CD4-positive, alpha-beta T cell treated with Interleukin-1 beta for 1 hour (primary cell): ENCODE measurements around the gene ZNF672.
"Not testable (repeated sequence)": the region's sequence is repeated elsewhere in the genome, so short reads cannot be mapped to it uniquely, and the experiment has no call there.

Experiments used
- DNase-seq, 2 donors: peaks; one replicate each; pipeline ENCODE4 v3.0.0-alpha.2; 2020 to 2022

Gene ZNF672

GRCh38 chr1:248813546-248813945 is 24.5 kb upstream of the ZNF672 start:
- DNase-seq, result no peak

DNA sequence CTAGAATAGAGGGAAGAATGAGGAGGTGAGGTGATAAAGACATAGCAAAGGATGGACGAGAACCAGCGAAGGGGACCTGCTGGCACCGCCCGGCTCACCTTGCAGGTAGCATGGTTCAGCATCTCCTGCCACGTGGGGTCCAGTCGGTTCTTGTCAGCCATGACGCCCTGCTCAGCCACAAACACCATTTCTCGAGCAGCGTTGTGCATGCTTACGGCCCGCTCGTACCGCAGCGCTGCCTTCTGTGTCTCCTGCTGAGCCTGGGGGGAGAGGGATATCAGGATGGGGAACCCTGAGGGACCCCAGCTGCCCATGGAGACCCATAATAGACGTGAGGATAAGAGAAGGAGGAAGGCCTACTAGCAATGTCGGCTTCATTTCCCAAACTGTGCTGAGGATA is 23.7 kb upstream of the ZNF672 start:
- DNase-seq, result no peak

- no peak for DNase-seq
Observed at GRCh38 chr1:248815407-248816034, 22.5 kb upstream of the ZNF672 start.

DNA sequence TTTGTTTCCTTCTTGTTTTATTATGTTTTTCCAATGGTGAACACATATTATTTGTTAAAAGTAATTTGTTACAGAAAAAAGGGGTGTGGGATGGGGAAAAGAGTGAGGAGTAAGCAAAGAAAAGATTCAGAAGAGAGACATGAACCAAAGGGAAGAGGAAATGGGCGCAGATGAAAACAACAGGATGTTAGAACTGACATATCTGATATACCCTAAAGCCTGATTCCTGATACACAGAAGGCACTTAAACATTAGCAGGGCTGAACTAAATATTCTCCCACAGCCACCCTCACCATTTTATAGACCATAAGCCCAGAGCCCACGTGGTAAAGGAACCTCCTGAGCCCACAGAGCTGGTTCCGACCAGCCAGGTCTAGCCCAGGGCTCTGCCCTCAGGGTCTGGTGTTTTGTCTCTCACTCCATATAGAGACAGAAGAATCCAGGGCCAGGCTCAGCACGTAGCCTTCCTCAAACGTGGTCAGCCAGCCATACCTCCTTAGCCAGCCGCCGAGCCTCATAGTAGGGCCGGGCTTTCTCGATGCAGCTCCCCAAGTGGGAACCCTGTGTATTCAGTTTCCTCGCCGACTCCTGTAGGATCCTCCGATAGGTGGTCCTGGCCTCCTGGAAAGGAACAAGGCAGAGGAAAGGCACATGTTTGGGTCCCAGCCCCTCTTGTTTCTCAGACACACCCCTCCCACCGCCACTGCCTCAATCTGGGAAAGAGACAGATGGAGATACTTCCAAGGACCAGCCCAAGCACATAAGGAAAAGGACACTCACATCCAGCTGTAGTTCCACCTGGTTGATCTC is 21.8 kb upstream of the ZNF672 start:
- no peak for DNase-seq

DNA sequence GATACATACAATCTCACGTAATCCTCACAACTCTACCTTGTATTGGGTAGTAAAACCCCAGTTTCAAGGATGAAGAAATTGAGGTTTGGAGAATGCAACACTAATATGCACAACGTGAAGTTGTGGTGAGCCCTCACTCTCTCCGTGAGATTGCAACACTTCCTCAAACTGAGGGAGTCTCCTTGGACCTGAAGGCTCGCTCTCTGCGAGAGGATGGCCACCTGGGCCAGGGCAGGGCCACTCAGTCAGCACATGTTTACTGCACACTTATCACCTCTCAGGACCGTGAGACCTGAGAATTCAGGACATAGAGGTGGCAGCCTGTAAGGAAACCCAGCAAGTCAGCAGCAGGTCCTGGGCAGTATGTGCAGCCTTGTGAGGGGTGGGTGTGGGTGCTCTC is 21.0 kb upstream of the ZNF672 start:
- peak in 1 of 2 donors; percentile 42 for DNase-seq

DNA sequence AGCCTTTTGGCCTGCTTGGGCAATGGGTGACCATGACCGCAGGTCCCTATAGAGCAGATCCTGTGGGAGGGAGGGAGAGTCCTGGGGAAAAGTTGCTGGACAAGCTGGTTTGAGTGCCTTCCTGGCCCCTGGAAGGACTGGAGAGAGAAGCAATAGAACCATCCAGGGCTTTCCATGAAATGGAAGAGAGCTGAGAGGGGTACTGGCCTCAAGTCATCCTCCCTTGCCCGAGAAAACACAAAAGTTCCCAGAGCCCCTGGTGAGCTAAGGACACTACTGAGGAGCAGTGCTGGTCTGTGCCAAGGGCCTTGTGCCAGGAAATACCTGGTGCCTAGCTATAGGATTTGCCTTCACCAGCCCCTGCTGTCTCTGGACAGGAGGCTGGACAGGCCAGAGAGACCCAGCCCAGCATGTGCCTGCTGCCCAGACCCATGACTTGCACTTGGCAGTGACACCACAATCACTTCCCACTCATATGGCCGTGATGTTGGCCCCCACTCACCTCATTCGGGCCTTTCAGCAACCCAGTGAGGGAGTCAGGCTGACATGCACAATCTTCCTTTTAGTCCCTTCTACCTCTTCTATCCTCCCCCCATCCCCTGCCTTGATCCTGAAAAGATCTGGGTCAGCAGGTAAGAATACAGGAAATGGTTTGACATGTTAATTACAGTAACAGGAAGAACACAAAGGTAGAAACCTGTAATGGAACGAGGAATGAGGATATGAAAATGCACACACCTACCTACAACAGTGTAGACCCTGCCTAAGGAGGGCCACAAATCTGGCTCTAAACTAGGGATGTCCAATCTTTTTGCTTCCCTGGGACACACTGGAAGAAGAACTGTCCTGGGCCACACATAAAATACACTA is 19.3 kb upstream of the ZNF672 start:
- DNase-seq, result no peak

GRCh38 chr1:248820041-248820585 is 17.9 kb upstream of the ZNF672 start:
- no peak for DNase-seq

GRCh38 chr1:248821101-248821500 is 16.9 kb upstream of the ZNF672 start:
- DNase-seq, result no peak

- no peak for DNase-seq
Observed at GRCh38 chr1:248821641-248822040, 16.4 kb upstream of the ZNF672 start.

- no peak for DNase-seq
Observed at GRCh38 chr1:248822148-248823032, 15.6 kb upstream of the ZNF672 start.

DNA sequence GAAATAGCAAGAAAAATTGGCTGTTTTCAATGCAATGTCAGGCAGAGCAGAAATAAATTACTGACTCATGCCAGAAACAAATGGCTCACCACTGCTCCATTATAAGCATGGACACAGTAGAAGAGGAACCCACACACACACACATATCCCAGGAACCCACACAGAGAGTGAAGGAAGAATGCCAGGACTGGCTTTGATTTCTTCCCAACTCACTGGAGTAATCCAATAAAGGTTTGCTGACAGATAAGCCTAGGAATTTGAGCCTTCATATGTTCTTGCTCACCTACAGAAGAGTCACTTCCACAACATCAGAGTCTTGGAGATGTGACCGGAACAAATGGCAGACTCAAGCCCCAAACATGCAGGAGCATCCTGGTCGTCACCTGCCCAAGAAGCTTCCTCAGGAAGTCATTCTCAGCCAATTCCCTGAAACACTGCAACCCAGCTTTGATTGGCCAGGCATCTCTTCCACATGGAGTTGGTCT is 14.5 kb upstream of the ZNF672 start:
- no peak for DNase-seq

GRCh38 chr1:248824301-248824700 is 13.7 kb upstream of the ZNF672 start:
- DNase-seq, result no peak

GRCh38 chr1:248824701-248825100 is 13.3 kb upstream of the ZNF672 start:
- DNase-seq, result no peak

GRCh38 chr1:248825136-248825535 is 12.9 kb upstream of the ZNF672 start:
- no peak for DNase-seq

GRCh38 chr1:248825573-248825908 is 12.5 kb upstream of the ZNF672 start:
- DNase-seq, result no peak

DNA sequence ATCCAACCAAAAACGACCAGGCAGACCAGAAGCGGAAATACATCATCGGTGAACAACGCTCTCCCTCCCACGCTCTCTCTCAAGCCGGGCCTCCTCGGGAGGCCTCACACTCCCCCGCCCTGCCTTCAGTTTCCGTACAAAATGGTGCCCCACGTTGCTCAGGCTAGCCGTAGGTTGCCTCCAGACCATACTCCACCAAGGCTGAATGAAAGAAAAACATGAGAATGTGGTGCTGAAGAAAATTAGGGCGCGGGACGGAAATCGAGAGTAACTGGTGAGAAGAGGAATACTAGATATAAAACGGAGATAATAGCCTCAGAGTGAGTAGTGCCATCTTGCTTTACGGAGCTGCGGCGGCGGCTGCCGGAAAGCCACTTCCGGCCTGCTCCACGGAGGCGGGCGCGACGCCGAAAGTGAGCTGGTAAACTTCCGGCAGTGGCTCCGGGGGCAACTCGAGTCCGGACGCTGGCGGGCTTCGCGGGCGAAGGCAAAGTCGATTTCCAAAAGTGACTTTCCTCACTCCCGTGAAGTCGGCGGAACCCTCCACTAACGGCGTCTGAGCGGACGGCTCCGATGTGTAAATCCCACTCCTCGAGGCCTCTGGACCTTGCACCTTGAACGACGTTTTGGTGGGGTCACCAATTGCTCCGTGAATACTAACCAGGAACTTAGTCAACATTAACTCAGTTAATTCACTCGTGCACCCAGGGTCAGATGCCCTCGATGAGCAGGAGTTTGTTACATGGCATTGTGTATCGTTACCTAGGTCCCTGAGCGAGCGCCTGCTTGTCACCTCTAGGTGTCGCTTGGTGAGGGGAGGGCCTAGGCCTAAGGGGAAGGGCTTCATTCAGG is 11.9 kb upstream of the ZNF672 start, which contains the start of gene SH3BP5L:
Gene SH3BP5L, minus strand, starts transcription at position 7 of the 852 bp plus-strand sequence. CDS start 980 bp downstream, outside the sequence.
- peak; percentile 90 to 91 for DNase-seq

DNA sequence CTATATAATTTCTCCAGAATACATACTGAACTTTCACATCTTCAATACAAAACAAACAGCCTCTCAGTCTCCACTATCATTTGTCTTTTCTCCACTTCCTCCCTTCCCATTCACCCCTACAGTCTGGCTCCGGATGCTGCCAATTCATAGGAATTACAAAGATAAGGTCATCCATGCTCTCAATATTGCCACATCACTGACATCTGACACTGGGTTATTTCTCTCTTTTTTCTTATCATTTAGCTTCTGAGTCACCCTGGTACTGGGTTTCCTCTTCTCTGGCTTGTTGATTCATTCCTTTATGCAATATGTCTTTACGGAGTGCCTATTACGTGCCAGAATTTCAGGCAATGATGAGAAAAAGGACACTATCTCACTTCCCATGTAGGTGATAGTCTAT is 9.2 kb upstream of the ZNF672 start:
- DNase-seq, result no peak

DNA sequence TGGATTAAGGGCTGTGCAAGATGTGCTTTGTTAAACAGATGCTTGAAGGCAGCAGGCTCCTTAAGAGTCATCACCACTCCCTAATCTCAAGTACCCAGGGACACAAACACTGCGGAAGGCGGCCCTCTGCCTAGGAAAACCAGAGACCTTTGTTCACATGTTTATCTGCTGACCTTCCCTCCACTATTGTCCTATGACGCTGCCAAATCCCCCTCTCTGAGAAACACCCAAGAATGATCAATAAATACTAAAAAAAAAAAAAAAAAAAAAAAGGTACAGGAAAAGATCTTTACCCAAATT is 7.4 kb upstream of the ZNF672 start:
- DNase-seq, result not testable (repeated sequence)

- no peak for DNase-seq
Observed at GRCh38 chr1:248831842-248832241, 6.2 kb upstream of the ZNF672 start.

- DNase-seq, result no peak
Observed at GRCh38 chr1:248834343-248834940, 3.6 kb upstream of the ZNF672 start.
